ENCODE data around the gene RPS29.

DNA sequence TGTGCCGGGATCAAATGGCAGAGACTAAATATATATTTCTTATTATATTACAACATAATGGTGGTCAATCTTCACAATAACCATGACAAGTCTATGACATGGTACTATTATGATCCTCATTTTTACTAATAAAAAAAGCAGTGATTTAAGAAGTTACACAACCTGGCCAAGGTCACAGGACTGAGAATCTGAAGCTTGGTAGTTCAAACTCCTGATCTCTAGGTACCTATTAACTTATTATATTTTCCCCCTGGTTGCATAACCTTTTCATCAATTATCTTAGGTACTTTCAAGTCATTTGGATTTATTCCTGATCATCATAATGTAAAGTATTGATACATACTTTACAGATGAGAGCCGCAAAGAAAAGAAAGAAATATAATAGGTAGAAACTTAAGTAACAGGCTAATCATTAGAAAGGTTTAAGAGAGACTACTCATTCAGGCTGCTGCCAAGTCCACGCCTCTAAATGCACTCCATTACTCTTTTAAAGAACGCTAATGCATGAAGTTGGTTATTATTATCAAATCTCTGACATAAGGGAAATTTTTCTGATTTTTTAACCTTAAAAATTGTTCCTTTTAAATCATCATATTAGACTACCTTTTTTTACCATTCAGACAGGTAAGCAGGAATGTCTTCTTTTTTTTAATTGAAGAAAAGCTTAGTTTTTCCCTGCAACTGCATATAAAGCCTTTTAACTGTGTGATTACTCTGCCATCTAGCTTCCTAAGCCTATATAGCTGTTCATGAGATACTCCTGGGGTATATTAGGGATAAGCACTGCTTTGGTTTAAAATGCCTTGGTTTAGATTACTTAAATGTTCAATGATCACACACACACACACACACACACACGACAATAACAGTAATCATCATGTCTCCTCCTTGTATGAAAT is 35.6 kb downstream of the RPS29 start:
- TF ChIP-seq, protein P1, sequence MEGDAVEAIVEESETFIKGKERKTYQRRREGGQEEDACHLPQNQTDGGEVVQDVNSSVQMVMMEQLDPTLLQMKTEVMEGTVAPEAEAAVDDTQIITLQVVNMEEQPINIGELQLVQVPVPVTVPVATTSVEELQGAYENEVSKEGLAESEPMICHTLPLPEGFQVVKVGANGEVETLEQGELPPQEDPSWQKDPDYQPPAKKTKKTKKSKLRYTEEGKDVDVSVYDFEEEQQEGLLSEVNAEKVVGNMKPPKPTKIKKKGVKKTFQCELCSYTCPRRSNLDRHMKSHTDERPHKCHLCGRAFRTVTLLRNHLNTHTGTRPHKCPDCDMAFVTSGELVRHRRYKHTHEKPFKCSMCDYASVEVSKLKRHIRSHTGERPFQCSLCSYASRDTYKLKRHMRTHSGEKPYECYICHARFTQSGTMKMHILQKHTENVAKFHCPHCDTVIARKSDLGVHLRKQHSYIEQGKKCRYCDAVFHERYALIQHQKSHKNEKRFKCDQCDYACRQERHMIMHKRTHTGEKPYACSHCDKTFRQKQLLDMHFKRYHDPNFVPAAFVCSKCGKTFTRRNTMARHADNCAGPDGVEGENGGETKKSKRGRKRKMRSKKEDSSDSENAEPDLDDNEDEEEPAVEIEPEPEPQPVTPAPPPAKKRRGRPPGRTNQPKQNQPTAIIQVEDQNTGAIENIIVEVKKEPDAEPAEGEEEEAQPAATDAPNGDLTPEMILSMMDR (IDR thresholded peaks at IDR 0.05): no peak
- TF ChIP-seq POLR2AphosphoS5 (IDR thresholded peaks at IDR 0.05; ENCODE audit: insufficient read depth in 1 of 2, low read depth in 1 of 2) (no peak), POLR2A (IDR thresholded peaks at IDR 0.05) (no peak)
